Activated CD8-positive, alpha-beta memory T cell treated with anti-CD3 and anti-CD28 coated beads for 1 hour (primary cell): Measurements from ENCODE around the gene SLC30A4.
"Not testable (repeated sequence)": the region's sequence is repeated elsewhere in the genome, so short reads cannot be mapped to it uniquely, and the experiment has no call there.

Source experiments
- DNase-seq, 2 donors: peaks; one replicate each; pipeline ENCODE4 v3.0.0-alpha.2; 2020; ENCODE audit warnings: low read depth in 1 of 2; ENCODE audit errors: extremely low read depth in 1 of 2

The SLC30A4 gene

DNA sequence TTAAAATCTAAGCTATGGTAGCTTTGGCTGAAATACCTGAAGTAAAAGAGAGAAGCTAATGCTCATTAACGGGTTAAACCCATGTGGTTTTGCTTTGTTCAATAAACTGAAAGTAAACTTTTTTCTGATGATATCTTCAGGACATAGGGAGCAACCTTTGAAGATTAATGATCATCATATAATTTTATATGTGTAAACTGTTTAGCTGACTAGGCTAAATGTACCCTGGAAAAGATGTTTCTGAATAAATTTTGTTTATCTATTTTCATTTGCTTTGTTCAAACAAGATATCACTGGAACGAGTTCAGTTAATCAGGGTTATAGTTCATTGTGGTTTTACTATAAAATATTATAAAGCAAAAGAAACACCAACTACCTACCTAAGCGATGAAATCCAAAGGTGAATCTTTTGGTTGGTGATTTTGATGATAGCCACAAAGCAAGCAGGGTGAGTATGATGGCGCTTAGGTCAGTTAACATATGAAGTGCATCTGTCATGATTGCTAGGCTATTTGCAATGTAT, 11.7 kb downstream of the SLC30A4 start:
- DNase-seq = no peak

DNA sequence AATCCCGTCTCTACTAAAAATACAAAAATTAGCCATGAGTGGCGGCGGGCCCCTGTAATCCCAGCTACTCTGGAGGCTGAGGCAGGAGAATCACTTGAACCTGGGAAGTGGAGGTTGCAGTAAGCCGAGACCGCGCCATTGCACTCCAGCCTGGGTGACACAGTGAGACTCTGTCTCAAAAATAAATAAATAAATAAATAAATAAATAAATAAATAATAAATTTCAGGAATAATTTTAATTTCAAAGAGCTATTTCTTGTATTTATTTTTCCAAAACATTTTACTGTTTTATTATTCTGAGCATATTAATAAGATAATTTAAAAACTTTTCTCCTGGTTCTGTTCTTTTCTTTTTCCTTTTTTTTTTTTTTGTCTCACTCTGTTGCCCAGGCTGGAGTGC, 15.4 kb downstream of the SLC30A4 start:
- DNase-seq = not testable (repeated sequence)

DNA sequence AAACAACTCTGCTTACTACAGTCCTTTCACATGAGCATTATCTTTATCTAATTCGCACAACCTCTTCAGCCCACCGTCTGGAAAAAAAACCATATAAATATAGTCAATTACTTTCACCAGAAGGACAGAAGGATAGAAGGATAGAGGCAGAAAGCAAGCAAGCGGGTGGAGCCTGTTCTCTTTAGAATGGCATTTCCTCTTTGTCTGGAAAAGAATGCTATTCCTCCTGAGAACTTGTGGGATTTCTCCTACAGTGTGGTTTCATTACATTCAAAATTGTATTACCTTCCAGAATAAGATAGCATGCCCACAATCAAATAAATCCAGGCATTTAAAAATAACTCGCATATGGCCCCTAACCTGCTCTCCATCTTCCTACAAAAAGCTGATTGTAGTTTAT, 23.1 kb downstream of the SLC30A4 start:
- no peak for DNase-seq

DNA sequence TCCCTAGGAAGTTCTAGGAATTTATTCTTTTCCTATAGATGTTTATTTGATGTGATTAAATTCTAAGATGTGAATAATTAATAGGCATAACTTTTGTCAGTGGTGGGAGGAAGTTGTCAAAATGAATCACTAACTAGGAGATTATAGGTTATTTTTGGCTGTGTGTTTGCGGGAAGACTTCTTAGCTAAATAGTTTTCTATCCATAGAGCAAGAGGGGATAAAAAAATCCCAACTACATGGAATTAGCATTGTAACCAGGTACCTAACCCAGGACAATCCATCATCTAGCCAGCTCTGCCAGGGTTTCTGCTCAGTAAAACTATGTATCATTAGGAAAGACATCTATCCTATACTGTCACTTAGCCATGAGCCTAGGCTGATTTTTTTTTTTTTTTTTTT, 23.9 kb downstream of the SLC30A4 start:
- DNase-seq = no peak

DNA sequence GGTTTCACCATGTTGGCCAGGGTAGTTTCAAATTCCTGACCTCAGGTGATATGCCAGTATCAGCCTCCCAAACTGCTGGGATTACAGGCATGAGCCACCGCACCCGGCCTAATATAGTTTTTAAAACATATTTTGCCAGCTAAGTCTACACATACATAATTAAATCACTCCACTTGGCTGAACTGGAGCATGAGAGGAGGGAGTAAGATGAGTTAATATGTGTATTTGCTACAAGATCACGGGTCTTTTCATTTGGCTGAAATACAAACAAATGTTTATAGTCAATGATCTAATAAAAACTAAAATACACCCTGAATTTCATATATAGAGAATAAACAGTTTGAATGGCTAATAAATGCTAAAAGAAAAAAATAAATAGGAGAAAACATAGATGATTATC, 25.3 kb downstream of the SLC30A4 start:
- no peak for DNase-seq

DNA sequence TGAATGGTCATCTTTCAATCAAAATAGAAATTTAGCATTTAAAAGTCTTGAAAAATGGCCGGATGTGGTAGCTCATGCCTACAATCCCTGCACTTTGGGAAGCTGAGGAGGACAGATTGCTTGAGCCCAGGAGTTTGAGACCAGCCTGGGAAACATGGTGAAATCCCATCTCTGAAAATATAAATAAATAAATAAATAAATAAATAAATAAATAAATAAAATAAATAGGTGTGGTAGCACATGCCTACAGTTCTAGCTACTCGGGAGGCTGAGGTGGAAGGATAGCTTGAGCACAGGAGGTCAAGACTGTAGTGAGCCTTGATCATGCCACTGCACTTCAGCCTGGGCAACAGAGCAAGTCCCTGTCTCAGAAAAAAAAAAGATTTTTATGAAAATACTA, 25.9 kb downstream of the SLC30A4 start:
- no peak for DNase-seq

DNA sequence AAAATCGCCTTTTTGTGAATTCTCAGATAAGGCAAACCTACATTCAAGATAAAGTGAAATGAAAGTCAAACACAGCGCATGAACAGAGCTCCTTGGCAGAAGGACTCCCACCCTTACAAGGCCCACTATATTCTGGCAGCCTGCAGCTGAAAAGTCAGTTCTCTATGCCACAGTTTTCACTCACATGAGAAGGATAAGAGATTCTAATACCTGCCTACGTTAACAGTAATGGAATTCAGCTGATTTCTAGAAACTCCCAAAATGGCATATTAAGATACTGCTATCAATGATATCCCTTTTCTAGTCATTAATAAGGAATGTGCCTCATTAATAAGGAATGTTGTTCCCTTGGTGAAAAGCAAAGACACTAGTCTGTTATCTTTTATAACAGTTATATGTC, 27.0 kb downstream of the SLC30A4 start:
- DNase-seq = no peak

DNA sequence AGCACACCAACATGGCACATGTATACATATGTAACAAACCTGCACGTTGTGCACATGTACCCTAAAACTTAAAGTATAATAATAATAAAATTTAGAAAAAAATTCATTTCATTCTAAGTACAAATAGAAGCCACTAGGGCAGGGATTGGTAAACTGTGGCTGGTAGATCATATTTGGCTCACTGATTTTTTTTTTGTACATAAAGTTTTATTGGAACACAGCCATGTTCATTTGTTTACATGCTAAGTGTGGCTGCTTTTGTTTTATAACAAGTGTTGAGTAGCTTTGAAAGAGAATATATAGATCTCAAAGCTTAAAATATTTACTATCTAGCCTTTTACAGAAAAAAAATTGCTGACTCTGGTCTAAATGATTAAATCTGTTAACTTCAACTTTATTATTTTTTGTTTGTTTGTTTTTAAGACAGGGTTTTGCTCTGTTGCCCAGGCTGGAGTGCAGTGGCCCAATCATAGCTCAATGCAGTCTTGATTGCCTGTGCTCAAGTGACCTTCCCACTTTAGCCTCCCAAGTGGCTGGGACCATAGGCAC, 32.8 kb downstream of the SLC30A4 start:
- no peak for DNase-seq

DNA sequence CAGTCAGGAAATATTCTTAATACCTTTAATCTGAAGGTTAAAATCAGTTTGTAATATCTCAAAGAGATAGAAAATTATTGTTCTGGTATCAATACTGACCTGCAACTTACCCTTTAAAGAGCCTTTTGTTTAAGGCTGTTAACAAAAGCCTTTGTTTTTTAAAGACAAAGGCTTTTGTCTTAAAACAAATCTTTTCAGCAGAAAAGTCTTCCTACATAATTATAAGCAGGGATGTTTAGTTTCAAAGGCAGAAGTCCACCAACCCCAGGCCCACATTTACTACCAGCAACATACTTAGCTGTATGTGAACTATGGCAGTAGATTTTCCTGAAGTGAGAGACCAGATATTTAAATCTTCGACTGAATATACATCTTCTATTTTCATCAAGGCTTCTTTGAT, 36.2 kb downstream of the SLC30A4 start:
- DNase-seq = no peak

DNA sequence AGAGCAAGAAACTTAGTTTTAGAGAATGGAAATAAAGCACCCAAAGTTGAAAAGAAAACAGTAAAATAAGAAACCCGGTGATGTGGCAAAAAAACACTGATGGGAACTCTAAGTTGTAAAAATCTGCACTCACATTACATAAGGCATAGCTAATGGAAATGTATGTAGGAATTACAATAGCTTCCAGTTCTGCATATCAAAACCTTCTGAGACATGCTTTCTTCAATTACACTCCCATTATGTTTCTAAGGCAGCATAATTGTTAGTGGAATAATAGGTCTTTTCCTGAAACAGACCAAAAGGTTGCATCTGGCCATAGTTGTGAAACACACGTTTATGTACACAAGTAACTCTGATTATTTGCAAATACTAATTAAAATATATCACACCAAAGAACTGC, 41.4 kb downstream of the SLC30A4 start:
- DNase-seq = no peak

DNA sequence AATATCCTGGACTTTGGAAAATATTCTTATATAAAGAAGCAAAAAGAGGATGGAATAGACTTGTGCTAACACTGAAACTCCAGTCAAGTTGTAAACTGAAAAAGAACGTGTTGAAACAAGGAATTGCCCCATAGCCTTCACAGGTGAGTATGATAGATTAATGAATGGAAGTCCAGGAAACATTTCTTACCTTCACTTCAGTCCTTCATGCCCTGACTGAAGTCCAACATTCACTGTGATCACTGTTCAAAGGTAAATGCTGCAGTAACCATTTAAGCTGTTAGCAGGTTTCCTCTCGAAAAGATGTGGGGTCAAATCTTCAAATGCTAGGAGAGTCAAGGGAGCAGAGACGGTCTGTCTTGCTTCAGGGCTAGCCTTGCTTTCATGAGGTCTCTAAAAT, 46.1 kb downstream of the SLC30A4 start:
- DNase-seq = no peak

DNA sequence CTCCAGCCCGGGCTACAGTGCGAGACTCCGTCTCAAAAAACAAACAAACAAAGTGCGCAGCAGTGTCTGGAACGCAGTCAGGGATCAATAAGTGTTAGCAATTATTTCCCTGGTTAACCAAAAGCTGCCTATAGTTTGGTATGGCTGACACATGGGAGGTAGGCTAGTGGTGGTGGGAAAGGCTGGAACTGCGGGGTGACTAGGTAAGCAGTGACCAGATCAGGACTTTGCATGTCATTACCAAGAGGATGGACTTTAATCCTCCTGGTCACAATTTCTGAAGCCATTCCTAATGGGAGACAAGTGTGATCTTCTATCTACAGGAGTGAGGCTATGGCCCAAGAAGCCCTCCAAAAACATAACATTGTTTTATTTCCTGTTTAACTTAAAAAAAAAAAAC, 47.8 kb downstream of the SLC30A4 start:
- no peak for DNase-seq

DNA sequence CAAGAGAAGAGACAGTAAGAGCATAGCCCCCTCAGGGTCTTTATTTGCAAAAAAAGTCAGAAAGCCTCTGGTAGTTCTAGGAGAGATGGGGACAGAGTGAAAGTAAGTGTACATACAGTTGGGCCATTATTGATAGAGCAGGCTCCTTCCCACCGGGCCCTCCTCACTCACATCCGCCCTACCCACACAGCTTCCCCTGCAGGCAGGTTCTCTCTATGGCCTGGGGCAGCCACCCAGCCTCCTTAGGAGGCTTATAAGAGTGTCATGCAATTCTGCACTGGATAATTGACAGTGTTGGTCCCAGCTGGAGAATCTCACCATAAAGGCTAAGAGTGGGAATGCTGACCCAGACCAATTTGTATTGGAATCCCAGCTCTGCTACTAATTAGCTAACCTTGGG, 49.5 kb downstream of the SLC30A4 start:
- no peak for DNase-seq

DNA sequence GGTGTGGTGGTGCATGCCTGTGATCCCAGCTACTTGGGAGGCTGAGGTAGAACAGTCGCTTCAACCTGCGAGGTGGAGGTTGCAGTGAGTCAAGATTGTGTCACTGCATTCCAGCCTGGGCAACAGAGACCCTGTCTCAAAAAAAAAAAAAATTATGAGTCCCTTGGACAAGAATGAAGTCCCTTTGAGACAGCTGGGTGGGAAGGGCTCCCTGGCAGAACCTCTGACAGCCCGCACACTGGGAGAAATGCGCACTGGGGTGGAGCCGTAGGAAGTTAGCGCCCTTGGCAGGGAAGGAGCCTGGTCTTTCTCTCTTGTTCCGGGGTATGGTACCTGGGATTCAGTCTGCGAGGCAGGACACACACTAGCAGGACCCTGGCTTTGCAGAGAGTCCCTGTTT, 51.4 kb downstream of the SLC30A4 start:
- no peak for DNase-seq

DNA sequence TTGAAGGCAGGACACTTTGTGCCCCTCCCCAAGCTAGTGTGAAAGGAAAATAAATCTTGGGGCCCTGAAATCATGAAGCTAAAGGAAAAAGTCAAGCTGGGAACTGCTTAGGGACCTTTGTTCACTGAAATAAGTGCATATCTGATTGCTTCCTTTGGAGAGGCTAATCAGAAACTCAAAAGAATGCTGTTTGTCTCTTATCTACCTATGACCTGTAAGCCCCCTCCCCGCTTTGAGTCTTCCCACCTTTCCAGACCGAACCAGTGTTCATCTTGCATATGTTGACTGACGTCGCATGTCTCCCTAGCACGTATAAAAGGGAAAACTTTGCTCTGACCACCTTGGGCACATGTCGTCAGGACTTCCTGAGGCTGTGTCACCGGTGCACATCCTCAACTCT, 53.1 kb downstream of the SLC30A4 start:
- no peak for DNase-seq

DNA sequence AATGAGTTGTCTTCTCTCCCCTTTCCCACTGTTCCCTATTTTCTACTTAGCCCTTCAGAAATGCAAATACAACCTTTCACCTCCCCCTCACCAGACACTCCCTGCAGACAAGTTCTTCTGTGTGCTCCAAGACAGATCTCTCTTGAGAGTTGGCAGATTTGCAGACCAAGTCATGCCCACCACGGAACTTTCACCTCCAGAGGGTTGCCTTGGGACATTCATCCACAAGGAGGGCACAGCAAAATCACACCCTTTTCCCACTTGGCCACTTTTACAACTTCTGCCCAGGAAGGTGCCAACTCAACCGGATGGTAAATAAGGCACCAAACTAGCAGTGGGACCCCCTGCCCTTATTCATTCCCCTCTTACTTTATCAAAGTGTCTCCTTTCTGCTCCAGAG, 53.5 kb downstream of the SLC30A4 start:
- DNase-seq = no peak

DNA sequence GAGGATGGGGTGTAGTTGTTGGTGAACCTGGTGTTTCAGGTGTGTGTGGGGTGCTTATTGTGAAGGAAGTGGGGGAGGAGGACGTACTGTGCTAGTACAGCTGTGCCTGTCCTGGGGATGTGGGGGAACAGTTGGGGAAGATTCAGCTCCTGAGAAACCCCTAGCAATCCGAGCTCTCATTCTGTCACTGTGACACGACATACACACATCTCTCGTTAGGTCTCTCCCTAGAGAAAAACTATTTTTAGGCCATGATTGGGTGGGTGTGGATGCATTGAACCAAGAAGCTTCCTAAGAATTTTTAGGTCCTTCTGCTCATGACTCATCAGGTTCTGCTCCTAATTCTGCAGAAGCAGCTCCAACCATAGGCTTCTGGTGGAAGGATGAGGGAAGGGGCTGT, 54.3 kb downstream of the SLC30A4 start:
- no peak for DNase-seq

DNA sequence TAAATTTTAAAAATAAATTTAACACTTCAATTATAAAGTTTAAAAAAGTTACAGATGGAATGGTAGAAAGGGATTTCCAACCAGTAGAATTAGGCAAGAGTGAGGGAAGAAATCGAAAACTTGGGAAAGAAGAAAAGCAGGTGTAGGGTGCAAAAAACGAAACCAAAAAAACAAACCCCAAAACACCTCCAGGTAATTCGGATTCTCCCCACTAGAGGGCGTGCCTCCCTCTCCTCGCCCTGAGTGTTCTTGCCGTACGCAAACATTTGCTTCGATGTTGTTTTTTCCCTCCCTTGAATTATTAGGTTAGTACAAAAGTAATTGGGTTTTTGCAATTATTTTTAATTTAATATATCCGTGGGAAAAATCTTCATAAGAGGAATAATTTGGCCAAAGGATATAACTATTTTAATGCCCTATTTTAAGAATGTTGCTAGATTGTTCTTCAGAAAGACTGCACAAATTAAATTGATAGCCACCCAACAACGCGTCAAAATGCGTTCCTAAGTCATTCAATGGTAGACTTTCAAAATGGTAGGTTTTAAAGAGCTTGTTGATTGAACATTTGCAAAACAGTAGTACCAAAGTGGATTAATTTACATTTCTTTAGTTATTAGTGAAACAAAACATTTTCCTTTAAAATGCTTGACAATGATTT, 63.7 kb downstream of the SLC30A4 start:
- peak; percentile 48 to 69 for DNase-seq

DNA sequence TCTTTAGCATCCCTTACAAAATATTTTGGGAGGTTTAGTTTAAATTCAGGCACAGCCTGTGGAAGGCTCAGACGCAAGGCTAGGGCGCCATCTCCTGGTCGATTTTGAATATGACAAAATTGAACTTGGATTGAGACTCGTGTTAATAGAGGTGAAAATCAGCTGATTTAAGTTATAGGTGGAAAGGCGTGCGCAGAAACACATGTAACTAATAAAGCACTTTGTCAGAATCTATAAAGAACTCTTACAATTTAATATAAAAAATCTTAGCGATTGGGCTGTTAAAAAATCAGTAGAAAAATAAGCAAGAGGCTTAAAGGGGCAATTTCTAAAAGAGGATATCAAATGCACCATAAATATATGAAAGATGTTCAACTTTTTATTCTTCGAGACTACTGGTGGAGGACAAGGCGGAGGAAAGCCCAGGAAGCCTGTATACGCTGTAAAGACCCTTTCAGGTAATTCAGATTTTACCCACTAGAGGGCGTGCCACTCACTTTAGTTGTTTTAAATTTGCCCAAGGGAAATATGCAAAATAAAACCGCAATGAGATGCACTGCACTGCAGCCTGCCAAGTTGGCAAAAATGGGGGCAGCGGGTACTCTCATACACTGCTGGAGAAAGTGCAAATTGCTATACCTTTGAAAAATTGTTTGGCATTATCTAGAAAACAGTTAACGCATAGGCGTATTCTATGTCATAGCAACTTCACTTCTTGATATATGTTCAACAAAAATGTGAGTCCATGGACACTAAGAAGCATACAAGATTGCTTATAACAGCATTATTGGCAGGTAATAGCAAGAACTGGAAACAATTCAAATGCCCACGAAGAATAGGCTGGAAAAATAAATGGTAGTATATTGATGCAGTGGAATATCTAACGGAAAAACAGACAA, 64.7 kb downstream of the SLC30A4 start:
- DNase-seq = peak; percentile 45 to 54

DNA sequence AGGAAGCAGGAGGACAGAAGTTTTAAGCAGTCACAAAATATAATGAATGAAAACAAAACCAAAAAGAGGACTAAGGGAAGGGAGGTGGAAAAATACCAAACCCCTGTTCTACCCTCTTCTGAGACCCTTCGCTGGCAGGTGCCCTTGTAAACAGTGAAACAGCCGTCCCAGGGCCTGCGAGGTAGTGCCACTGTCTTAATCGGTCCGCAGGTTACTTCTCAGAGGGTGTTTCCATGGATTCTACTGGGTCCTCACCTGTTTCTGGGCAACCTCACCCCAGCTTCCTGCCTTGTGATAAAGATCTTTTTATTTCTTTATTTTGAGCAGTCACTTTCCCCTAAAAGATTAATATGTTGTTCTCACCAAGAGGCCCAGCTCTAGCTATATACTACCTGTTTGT, 65.3 kb downstream of the SLC30A4 start:
- DNase-seq = no peak

DNA sequence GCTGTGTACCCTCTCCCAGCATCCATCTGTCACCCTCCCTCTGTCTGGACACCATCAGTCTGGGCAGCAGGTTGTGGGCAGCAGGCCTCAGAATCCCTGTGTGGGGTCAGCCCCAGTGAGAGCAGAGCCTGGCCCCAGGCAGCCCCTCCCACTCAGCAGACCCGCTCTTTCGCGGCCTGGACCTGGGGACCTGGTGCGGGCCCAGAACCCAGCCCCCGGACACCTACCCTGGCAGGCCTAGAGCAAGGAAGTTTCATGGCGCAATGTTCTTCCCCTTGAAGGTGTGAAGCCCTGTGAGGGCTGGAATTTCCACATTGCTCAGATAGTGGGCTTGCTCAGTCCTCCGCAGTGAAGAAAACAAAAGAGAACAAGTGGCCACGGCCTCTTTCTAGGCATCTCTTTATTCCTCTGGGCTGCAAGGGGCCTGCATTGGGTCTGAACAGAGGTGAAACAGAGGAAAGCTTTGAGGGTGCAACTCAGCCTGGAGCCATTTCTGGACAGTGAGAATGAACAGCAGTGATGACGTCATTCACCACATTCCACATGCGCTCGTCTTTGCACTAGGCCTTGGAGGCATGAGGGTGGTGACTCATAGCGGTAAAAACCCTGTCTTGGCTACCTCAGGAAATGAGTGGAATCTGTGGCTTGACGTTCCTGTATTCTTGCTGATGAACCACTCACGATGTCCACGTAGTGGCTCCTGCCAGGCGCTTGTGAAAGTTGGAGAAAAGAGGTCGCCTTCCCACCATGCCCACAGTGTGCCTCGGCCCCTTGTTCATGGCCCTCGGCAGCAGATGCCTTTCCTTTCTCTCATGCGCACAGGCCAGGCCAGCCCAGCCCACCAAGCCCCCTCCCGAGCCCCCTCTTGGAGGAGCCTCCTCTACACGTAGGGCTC, 66.1 kb downstream of the SLC30A4 start:
- DNase-seq = no peak
